Ureter (tissue), 1 donor: ENCODE measurements around the gene COL1A2. TPM values are rescaled to one million over a fixed set of nuclear protein-coding genes. Genes with fewer than 3 reads are reported as not detected.

Source experiments
- DNase-seq: peaks from one replicate; pipeline ENCODE4 v3.0.0-alpha.2; 2020; ENCODE audit warnings: low spot score
- total RNA-seq: library from RNA; stranded (reverse); gene quantifications from one replicate; pipeline ENCODE4 v1.2.4, GENCODE V29; 2023
- donor health status: DM: yes; HTN: yes; CAD: no.

Gene COL1A2
- total RNA-seq, 1 donor from 2014 or later, result 231 TPM

DNA sequence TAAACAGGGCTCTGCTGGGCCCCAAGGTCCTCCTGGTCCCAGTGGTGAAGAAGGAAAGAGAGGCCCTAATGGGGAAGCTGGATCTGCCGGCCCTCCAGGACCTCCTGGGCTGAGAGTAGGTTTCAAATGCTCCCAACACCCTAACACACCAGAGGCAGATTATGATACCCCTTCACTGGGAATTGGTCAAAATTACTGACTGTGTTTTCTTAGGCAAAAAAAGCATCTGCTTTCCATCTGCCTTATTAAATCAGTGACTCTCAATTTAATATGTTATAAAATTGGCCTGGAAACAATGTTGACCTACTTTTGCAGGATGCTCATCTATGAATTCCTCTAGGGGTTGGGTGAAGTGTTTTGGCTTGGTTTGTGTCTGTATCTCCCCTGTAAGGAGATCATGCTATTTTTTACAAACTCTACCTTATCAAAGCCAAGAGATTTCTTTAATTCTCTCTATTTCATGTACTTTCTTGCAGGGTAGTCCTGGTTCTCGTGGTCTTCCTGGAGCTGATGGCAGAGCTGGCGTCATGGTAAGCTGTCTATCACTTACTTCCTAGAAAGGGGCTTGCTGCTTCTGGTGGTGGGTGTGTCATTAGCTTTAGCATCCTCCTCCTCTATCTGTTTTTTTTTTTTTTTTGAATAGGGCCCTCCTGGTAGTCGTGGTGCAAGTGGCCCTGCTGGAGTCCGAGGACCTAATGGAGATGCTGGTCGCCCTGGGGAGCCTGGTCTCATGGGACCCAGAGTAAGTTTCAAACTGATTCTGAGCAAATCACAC lies 15.9 kb downstream of the COL1A2 start:
- no peak for DNase-seq

DNA sequence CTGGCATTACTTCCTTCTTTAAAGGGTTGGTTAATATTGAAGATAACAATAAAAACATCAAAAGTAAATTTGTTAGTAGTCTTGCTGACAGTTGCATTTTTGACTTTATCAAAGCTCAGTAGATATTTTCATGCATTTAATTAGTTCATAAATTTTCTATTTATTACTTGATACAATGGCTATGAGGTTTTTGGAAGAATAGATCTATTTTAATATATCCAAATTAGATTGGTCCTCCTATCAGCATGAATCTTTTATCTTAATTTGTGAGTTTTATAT lies 16.4 kb downstream of the COL1A2 start:
- no peak for DNase-seq

DNA sequence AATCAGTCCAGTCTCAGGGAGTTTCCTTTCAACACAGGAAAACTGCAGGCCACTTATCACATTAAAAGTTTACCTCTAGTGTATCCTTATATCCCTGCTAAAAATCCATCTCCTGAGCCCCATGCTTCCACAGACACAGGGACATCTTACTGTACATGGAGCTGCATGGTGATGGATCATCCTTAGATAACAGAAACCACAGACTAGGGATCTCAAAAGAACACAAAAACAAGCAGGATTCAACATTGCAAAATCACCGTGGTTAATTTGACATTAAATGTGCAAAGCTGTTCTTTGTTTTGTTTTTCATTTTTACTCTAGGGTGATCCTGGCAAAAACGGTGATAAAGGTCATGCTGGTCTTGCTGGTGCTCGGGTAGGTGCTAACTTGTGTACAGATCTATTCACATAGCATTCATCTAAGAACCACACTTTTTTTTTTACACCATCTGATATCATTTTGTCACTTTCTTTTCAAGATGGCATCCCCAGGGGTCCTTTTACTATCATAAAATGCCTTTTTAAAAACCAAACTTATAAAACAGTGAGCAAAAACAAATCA lies 18.1 kb downstream of the COL1A2 start:
- DNase-seq, result no peak

DNA sequence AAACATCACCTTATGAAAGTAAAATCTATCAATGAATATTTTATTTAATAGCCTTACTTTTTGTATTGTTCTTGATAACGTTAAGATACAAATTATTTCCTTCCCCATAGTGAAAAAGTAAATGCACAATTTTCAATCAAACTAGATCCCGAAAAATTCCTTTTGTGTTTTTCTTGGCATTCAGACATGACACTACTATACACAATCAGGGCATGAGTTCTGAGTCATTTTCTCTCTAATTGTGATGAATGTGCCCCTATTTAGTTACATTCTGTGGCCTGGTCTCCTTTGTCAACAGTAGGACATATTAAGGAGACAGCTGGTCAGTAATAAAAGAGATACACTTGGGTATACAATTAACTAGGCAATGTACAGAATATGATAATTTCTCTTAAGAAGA lies 19.8 kb downstream of the COL1A2 start:
- DNase-seq, result no peak

DNA sequence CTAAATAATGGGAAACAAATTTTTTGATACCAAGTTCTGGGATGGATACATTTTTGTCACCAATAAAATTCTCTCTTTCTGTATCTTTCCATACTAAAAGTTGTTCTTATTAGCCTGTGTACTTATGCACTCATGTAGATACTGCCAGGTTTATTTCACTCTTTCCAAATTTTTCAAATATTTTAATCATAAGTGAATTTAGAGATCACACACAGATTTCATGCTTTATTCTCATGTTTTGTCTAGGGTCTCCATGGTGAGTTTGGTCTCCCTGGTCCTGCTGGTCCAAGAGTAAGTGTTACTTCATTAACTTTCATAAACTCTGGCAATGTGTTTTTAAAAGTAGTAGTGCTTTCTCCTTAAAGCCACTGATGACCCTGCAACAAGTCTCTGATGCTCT lies 20.3 kb downstream of the COL1A2 start:
- no peak for DNase-seq

DNA sequence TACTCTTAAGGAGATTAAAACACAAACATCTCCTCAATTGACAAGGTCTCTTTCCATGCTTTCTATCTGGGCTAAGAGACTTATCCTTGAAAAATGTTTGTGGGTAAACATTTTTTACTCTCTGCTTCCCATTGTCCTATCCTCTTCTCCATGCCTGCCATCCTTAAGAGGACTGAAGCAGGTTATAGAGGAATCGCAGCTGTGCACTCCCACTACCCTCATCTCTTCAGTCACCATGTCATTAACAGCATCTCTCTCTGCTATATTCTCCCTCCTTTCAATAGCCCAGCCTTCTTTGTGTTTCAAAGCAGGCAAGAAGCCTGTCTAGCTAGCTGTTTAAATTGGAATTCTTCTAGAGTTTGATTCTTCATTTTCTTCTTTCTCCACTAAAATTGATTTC lies 22.6 kb downstream of the COL1A2 start:
- no peak for DNase-seq

DNA sequence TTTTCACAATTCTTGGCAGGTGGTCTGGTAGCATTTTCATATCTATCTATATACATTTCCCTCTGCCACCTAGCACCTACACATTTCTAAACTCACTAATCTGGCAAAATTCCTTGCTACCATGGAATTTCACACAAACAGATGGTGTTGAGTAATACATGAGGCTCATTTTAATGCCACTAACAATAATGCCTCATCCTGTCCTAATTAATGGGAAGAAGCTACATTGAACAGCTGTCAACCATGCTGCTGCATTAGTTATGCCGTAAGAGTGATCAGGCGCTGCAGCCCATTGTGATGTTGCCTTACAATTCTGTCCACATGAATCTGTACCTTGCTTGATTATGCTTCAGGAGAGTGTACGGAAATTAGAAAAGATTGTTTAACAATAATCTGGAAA lies 23.2 kb downstream of the COL1A2 start:
- no peak for DNase-seq

DNA sequence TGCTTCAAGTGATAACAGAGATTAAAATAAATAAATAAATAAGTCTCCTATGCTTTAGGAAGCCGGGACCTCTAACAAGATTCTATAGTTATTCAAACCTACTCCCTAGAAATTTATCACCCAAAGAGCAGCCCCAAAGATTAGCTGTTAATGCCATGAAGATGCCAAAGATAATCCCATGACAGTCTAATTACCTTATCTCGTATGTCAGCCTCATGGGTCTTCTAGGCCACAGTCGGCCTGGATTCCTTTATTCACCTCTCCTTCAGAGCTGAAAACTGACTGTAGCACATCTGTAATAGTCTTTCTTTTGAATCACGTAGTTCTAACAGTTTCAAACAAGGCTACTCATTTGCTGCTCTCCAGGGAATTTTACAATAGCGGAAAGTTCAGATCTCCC lies 24.2 kb downstream of the COL1A2 start:
- no peak for DNase-seq

DNA sequence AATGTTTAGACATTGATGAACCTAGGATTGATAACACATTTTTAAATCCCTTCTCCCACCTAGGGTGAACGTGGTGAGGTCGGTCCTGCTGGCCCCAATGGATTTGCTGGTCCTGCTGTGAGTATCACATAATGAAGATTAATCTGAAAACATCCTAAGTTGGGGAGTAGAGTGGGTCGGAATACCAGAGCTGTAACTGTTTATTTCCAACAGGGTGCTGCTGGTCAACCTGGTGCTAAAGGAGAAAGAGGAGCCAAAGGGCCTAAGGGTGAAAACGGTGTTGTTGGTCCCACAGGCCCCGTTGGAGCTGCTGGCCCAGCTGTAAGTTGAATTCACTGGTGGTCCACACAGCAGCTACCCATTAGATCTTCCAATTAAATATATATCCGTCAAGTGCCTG lies 25.6 kb downstream of the COL1A2 start:
- DNase-seq, result no peak

DNA sequence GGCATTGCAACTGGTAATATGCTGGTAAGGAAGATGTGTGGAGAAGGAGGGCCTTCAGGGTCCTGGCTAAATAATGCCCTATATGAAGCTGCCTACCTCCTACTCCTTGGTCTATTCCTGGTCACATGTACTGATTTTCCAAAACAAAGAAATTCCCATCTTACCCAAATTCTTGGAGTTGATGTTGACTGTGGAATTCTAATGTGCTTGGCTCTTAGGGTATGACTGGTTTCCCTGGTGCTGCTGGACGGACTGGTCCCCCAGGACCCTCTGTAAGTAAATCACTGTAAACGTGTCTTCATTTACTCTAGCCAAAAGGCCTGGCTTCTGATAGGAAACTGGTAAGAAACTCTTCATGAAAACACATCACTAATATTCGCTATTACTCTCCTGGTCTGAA lies 27.0 kb downstream of the COL1A2 start:
- DNase-seq, result no peak

DNA sequence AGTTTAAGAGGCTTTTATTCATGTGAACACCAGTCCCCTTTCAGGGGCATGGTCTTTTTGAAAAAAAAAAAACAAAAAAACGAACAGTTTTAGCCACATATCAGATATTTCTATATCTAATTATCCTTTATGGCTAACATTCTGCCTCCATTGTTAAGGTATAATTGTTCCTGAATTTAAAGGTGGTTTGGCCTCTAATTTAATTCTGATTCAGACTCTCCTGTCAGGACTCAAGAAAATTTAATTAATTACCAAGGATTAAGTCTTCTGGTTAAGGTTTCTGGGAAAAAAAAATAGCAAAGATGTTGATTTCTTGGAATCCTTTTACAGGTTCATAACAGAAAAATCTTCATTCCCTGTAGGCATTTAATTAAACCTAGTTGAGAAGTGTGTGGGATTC lies 27.4 kb downstream of the COL1A2 start:
- no peak for DNase-seq

DNA sequence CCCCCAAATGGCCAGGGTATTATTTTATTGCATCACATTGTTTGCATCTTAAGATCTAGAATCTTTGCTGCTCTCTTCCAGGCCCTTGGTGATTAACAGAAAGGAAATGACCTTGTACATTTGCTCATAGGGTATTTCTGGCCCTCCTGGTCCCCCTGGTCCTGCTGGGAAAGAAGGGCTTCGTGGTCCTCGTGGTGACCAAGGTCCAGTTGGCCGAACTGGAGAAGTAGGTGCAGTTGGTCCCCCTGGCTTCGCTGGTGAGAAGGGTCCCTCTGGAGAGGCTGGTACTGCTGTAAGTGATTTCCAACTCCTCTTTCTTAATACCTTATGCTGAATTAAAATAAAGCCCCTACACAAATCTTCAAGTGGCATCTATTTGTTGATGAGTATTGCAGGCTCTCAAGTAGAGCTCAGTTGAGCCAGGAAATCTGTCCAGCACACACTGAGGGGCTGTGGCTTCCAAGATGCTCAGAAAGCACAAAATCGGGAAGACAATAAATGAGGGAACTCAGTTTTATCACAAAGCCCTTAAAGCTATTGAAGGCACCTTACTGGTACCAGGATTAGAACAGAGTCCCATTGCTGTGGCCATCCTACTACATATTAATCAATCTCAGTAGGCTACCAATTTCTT lies 28.2 kb downstream of the COL1A2 start:
- no peak for DNase-seq

DNA sequence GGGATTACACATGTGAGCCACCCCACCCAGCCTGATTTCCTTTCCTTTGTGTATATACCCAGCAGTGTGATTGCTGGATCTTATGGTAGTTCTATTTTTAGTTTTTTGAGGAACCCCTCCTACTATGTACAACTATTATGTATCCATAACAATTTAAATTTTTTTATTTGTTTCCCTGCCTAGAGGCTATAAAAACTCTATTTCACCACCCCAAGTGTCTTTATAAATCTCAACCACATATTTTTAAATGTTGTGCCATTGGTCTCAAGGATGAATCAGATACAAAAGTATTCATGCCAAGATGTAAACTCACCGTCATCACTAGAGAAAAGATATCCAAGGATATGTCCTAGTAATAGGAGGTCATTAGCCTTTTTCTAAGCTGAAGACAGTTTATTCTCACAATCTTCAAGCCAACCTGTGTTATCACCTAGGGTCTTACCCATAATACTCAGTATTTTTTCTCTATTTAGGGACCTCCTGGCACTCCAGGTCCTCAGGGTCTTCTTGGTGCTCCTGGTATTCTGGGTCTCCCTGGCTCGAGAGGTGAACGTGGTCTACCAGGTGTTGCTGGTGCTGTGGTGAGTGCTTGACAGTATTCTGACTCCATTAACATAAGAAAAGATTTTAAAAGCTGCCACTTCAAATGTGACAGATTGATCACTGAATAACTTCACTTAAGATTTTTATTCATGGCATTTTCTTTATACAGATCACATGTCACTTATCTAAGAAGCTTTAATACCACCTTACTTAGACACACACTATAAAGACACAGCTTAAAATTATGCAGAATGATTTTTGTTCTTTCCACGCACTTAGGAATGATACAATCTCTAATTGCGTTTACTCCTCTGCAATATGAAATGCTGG lies 29.4 kb downstream of the COL1A2 start:
- no peak for DNase-seq

DNA sequence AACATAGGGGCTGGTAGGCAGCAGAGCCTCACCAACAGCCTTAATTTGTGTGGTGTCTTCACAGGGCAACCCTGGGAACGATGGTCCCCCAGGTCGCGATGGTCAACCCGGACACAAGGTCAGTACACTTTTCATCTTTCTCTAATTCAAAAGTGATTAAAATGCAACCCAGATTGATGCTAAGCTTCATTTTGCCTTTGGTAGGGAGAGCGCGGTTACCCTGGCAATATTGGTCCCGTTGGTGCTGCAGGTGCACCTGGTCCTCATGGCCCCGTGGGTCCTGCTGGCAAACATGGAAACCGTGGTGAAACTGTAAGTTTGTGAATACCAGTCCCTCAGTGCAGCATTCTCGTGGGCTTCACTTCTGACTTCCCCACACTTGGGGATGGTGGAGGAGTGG lies 30.9 kb downstream of the COL1A2 start:
- DNase-seq, result no peak

DNA sequence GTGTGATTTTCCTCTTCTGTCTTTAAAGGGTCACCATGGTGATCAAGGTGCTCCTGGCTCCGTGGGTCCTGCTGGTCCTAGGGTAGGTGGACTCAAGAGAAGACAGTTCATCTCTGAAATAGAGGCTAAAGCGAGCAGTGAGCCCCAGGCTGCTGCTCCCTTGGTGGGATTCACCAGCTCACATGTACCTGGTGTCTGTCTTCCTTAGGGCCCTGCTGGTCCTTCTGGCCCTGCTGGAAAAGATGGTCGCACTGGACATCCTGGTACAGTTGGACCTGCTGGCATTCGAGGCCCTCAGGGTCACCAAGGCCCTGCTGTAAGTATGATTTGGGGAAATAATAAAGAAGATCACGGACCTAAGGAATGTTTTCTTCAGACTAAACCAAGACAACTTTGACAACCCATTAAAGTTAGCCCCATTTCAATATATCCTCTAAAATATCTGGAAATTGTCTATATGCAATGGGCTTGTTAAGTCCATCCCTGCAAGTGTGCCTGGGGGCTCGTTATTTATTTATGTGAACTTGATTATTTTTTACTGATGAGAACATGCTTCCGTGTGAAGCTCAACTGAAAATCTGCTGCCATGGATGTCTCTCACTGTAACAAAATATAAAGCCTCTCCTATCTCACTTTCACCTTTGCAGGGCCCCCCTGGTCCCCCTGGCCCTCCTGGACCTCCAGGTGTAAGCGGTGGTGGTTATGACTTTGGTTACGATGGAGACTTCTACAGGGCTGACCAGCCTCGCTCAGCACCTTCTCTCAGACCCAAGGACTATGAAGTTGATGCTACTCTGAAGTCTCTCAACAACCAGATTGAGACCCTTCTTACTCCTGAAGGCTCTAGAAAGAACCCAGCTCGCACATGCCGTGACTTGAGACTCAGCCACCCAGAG lies 32.5 kb downstream of the COL1A2 start:
- DNase-seq, result no peak

DNA sequence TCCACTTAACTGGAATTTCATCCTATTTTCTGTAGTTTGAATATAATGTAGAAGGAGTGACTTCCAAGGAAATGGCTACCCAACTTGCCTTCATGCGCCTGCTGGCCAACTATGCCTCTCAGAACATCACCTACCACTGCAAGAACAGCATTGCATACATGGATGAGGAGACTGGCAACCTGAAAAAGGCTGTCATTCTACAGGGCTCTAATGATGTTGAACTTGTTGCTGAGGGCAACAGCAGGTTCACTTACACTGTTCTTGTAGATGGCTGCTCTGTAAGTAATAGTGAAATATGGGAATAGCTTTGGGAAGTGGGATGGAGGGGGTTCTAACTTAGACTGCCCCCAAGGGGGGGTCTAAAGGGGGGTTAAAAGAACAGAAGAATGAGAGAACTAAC lies 34.5 kb downstream of the COL1A2 start:
- no peak for DNase-seq

DNA sequence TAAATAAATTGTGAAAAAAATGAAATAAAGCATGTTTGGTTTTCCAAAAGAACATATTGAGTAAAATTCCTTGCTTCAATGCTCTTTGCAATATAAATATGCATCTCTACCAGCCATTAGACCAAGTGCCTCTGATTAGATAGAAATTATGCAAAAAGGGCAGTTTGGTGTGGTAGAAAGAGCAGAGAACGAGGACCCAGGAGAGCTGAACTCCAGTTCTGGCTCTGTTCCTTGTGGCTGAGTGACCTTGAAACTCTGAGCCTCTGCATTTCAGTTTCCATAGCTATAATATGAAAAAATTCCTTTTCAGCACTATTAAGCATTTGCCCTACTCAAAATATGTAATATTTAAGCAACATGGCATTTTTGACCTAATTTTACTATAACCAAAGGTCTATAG lies 36.5 kb downstream of the COL1A2 start:
- no peak for DNase-seq

DNA sequence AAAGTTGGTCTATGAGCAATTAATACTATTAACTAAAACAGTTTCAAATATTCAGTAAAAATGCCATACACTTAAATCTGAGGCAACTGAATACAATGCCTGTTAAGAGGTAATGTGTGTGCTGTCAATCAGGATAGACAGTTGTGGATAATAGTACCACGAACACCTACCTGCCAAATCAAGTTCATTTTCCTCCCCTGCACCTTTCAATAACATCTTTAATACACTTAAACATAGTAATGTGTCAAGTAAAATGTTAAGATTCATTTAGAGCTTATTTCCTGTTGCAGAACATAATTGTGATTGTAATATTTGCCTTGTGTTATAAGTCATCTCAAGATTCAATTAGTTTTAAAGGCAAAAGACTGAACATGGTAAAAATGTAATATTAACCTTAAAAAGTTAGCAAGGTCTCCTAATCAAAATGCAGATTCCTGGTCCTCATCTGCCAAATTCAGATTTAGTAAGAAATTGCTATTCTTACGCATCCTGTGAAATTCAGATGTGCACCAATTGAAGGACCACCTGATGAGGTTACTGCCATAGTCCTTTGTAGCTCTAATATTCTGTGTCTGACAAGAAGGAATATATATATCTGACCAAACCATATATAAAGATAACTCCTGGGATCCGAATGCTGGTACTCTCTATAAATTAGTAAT lies 37.1 kb downstream of the COL1A2 start:
- DNase-seq, result no peak

DNA sequence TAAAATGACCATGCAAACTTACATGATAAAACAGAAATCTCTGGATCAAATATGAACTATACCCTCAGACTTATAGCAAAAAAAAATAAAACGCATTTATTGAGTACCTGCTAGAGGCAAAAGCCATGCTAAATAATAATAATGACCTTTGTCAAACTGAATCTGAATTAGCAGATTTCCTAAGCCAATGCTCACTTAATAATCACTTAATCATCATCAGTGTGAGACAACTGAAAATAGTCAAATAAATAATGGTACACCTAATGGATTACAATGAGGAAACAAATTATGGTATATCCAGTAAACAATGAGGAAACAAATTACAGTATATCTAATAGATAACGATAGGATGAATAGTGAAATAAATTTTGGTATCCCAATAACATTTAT lies 37.6 kb downstream of the COL1A2 start:
- no peak for DNase-seq

DNA sequence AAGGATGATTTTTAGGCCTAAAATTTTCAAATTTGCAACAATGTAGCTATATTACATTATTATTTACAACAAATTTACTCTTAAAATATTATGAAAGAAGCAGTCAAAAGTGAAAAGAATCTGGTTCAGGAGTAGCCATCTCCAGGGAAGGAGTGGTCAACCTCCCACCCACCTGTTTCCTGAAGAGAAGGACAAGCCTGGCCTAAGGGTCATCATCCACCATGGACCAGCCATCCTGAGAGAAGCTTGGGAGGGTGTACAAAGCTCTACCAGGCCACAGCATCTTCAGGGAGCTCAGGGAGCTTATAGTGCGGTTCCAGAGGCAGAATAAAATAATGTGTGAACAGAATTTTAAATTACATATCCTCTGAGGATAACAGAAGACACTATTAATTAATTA lies 38.1 kb downstream of the COL1A2 start:
- no peak for DNase-seq

DNA sequence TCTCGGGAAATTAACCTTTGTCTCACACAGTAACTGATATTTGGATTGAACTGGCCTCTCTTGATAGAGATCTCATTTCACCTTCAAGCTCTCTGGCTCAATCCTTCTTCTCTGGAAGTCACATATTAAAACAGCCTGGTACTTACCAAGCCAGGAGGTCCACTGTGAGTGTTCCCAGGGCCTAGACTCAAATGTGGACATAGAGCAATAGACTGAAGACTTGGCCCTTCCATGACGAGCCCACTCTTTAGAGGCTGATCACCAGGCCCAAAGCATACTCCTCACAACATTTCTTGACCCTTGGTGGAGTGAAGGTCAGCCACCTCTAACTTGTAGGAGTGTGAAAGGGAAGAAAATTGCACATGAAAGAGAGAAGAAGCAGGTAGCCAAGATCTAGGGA lies 38.5 kb downstream of the COL1A2 start:
- DNase-seq, result no peak
